ENCODE measurements around the gene GDF15. TPM values are rescaled to one million over a fixed set of nuclear protein-coding genes. Genes with fewer than 3 reads are reported as not detected.
A peak's percentile ranks its signal among the peaks of the same experiment; 100 is the strongest.

Gene GDF15
- polyA plus RNA-seq, 3 donors = 0.36 TPM; not detected in 2

GRCh38 chr19:18430417-18431144 is 44.6 kb downstream of the GDF15 start:
- Histone ChIP-seq H4K20me1 (ENCODE audit: insufficient read depth, low read length) (peaks cover 76% of the 10 kb centered on the region), H3K79me2 (ENCODE audit: insufficient read depth, low read length) (peaks cover 12% of the 10 kb centered on the region), H2AFZ (ENCODE audit: insufficient read depth, low read depth, low read length, poor library complexity, severe bottlenecking) (no peak overlapping the region), H3K27ac (ENCODE audit: low read depth in 1 of 2, low read length in 2 of 2) (no peak overlapping the region), H3K4me3 (replicated peaks in 1 of 3; ENCODE audit: low read depth in 2 of 3, low read length in 3 of 3) (no peak overlapping the region), H3K36me3 (replicated peaks in 1 of 2; ENCODE audit: control insufficient read depth in 1 of 2, insufficient read depth in 2 of 2, low read length in 2 of 2) (peaks cover 0 to 3% of the 10 kb centered on the region in 2 donors), H3K4me1 (ENCODE audit: control insufficient read depth in 1 of 2, insufficient read depth in 2 of 2, low read length in 2 of 2) (peaks cover 23 to 40% of the 10 kb centered on the region in 2 donors), H3K9ac (ENCODE audit: insufficient read depth, low read length, poor library complexity, severe bottlenecking) (no peak overlapping the region), H3K9me3 (replicated peaks in 1 of 2; ENCODE audit: control insufficient read depth in 1 of 2, insufficient read depth in 1 of 2, low read length in 2 of 2) (no peaks in the 10 kb centered on the region), H3K4me2 (replicated peaks; ENCODE audit: extremely low read depth, low read length, poor library complexity, severe bottlenecking) (no peak overlapping the region), H3K27me3 (ENCODE audit: control insufficient read depth in 2 of 2, insufficient read depth in 2 of 2, low read length in 2 of 2) (peaks cover 0 to 19% of the 10 kb centered on the region in 2 donors)
- Mint-ChIP-seq H3K27ac (peak overlapping the region in 4 of 7 donors; percentile 56 to 76 (median 74)), H3K36me3 (peaks cover 1 to 24% of the 10 kb centered on the region in 2 donors), H3K4me3 (no peak overlapping the region), H3K9me3 (no peaks in the 10 kb centered on the region), H3K27me3 (ENCODE audit: low read depth in 3 of 3) (peaks cover 12 to 33% (median 14%) of the 10 kb centered on the region in 3 donors), H3K4me1 (peaks cover 17% of the 10 kb centered on the region)
- TF ChIP-seq CTCF (IDR thresholded peaks at IDR 0.05) = no peak
- 97% methylated on average over 15 of the region's 21 CpGs for WGBS (ENCODE audit: insufficient coverage)
- intact Hi-C loops (cut with micrococcal nuclease) = no loop called here
- no peak for DNase-seq

- H3K27me3 Mint-ChIP-seq (ENCODE audit: low read depth in 3 of 3) = peaks cover 21 to 43% (median 22%) of the 10 kb centered on the region in 3 donors
- H3K4me2 ChIP-seq (replicated peaks; ENCODE audit: extremely low read depth, low read length, poor library complexity, severe bottlenecking) = no peak overlapping the region
- peaks cover 20% of the 10 kb centered on the region for H3K4me1 Mint-ChIP-seq
These were observed 45.6 kb downstream of the GDF15 start for GRCh38 chr19:18431351-18432197.

More at GRCh38 chr19:18431351-18432197, 45.6 kb downstream of the GDF15 start:
- no peak for DNase-seq
- H3K36me3 Mint-ChIP-seq = peaks cover 4 to 26% of the 10 kb centered on the region in 2 donors
- Histone ChIP-seq H3K9me3 (replicated peaks in 1 of 2; ENCODE audit: control insufficient read depth in 1 of 2, insufficient read depth in 1 of 2, low read length in 2 of 2) (no peaks in the 10 kb centered on the region), H4K20me1 (ENCODE audit: insufficient read depth, low read length) (peaks cover 76% of the 10 kb centered on the region), H2AFZ (ENCODE audit: insufficient read depth, low read depth, low read length, poor library complexity, severe bottlenecking) (no peak overlapping the region), H3K4me1 (ENCODE audit: control insufficient read depth in 1 of 2, insufficient read depth in 2 of 2, low read length in 2 of 2) (peaks cover 27 to 46% of the 10 kb centered on the region in 2 donors), H3K36me3 (replicated peaks in 1 of 2; ENCODE audit: control insufficient read depth in 1 of 2, insufficient read depth in 2 of 2, low read length in 2 of 2) (peaks cover 0 to 3% of the 10 kb centered on the region in 2 donors), H3K27ac (ENCODE audit: low read depth in 1 of 2, low read length in 2 of 2) (no peak overlapping the region), H3K27me3 (ENCODE audit: control insufficient read depth in 2 of 2, insufficient read depth in 2 of 2, low read length in 2 of 2) (peaks cover 0 to 23% of the 10 kb centered on the region in 2 donors), H3K9ac (ENCODE audit: insufficient read depth, low read length, poor library complexity, severe bottlenecking) (no peak overlapping the region), H3K79me2 (ENCODE audit: insufficient read depth, low read length) (peaks cover 8% of the 10 kb centered on the region), H3K4me3 (replicated peaks in 1 of 3; ENCODE audit: low read depth in 2 of 3, low read length in 3 of 3) (no peak overlapping the region)
- peaks cover 0 to 3% (median 0%) of the 10 kb centered on the region in 7 donors for H3K9me3 Mint-ChIP-seq
- no peak for TF ChIP-seq CTCF (IDR thresholded peaks at IDR 0.05)
- H3K4me3 Mint-ChIP-seq = no peak overlapping the region
- intact Hi-C loops (cut with micrococcal nuclease) = no loop called here
- 73% methylated on average over 4 of the region's 34 CpGs for WGBS (ENCODE audit: insufficient coverage)
- no peak overlapping the region for H3K27ac Mint-ChIP-seq

Data from CD14-positive monocyte (primary cell).